Neural progenitor cell (in vitro differentiated cells): ENCODE measurements around the gene SEMA3B. TPM values are rescaled to one million over a fixed set of nuclear protein-coding genes. Genes with fewer than 3 reads are reported as not detected.

Experiments used
- DNase-seq: peaks from one replicate; pipeline ENCODE4 v3.0.0-alpha.2; 2016; ENCODE audit warnings: low spot score
- H2AFZ ChIP-seq: fragments of 200-600 bp; sonication (generic); replicated peaks from 2 replicates; pipeline ENCODE4 v1.6.1; 2016; ENCODE audit warnings: antibody characterized with exemption
- H3F3A ChIP-seq: fragments of 200-600 bp; sonication (generic); 2 replicates; pipeline ENCODE4 v1.6.1; 2016; ENCODE audit warnings: antibody characterized with exemption, low read depth
- H3K27ac ChIP-seq: fragments of 200-600 bp; sonication (generic); 2 replicates; pipeline ENCODE4 v1.5.1; 2016; ENCODE audit warnings: mild to moderate bottlenecking
- H3K27me3 ChIP-seq: fragments of 200-600 bp; sonication (generic); 2 replicates; pipeline ENCODE4 v1.6.1; 2016; ENCODE audit warnings: mild to moderate bottlenecking, moderate library complexity
- H3K36me3 ChIP-seq: fragments of 200-600 bp; sonication (generic); 2 replicates; pipeline ENCODE4 v1.5.1; 2016
- H3K4me1 ChIP-seq: fragments of 200-600 bp; sonication (generic); 2 replicates; pipeline ENCODE4 v1.6.1; 2016; ENCODE audit warnings: mixed run types
- H3K4me2 ChIP-seq: fragments of 200-600 bp; sonication (generic); 2 replicates; pipeline ENCODE4 v1.6.1; 2016
- H3K4me3 ChIP-seq: fragments of 200-600 bp; sonication (generic); 2 replicates; pipeline ENCODE4 v1.5.1; 2016
- H3K79me2 ChIP-seq: fragments of 200-600 bp; sonication (generic); 2 replicates; pipeline ENCODE4 v1.6.1; 2016; ENCODE audit warnings: low read depth
- H3K9ac ChIP-seq: fragments of 200-600 bp; sonication (generic); 2 replicates; pipeline ENCODE4 v1.6.1; 2016
- H3K9me3 ChIP-seq: fragments of 200-600 bp; sonication (generic); 2 replicates; pipeline ENCODE4 v1.5.1; 2016; ENCODE audit warnings: low read depth
- H4K20me1 ChIP-seq: fragments of 200-600 bp; sonication (generic); 2 replicates; pipeline ENCODE4 v1.6.1; 2016; ENCODE audit warnings: low read depth
- H3K27ac Mint-ChIP-seq: 3 replicates; pipeline ENCODE4 v1.8.0; 2021; ENCODE audit warnings: mixed read lengths
- H3K27me3 Mint-ChIP-seq: 2 replicates; pipeline ENCODE4 v1.8.0; 2022; ENCODE audit warnings: low read depth, mild to moderate bottlenecking, inconsistent platforms, moderate library complexity, mixed read lengths; ENCODE audit not compliant: insufficient read depth
- H3K36me3 Mint-ChIP-seq: 3 replicates; pipeline ENCODE4 v1.8.0; 2021; ENCODE audit warnings: mixed read lengths
- H3K4me1 Mint-ChIP-seq: 3 replicates; pipeline ENCODE4 v1.8.0; 2021; ENCODE audit warnings: mixed read lengths
- H3K4me3 Mint-ChIP-seq: 3 replicates; pipeline ENCODE4 v1.8.0; 2021; ENCODE audit warnings: mild to moderate bottlenecking, moderate library complexity, mixed read lengths
- H3K9me3 Mint-ChIP-seq: 3 replicates; pipeline ENCODE4 v1.8.0; 2020; ENCODE audit warnings: mixed read lengths
- EZH2 ChIP-seq: fragments of 200-600 bp; sonication (generic); IDR thresholded peaks from 2 replicates; pipeline ENCODE4 v1.6.1; 2017; ENCODE audit warnings: antibody characterized with exemption, mild to moderate bottlenecking, moderate library complexity
- EZH2phosphoT487 ChIP-seq: fragments of 200-600 bp; sonication (generic); IDR thresholded peaks from 2 replicates; pipeline ENCODE4 v1.6.1; 2017; ENCODE audit warnings: antibody characterized with exemption
- total RNA-seq: library from RNA; depleted of rRNA; stranded (reverse); fragments of >200 nt; gene quantifications from 2 replicates; pipeline ENCODE4 v1.2.3, GENCODE V29; 2015; ENCODE audit warnings: low replicate concordance
- TF ChIP-seq, protein P1 (sequence below): fragments of 200-600 bp; sonication (generic); IDR thresholded peaks from 2 replicates; pipeline ENCODE4 v1.5.1; 2017; ENCODE audit warnings: antibody characterized with exemption, mild to moderate bottlenecking

Gene SEMA3B
- total RNA-seq, 1 donor from 2014 or later: 0.80 TPM

GRCh38 chr3:50322115-50322385, 53.1 kb downstream of the SEMA3B start:
- peaks cover 30% of the 10 kb centered on the region for H3K4me1 ChIP-seq
- no peak overlapping the region for H3K27ac ChIP-seq
- peak overlapping the region; percentile 30 for H2AFZ ChIP-seq
- peaks cover 37% of the 10 kb centered on the region for H4K20me1 ChIP-seq
- DNase-seq: no peak
- H3K4me2 ChIP-seq: peak overlapping the region; percentile 88
- peaks cover 4% of the 10 kb centered on the region for H3K27me3 Mint-ChIP-seq
- no peak for TF ChIP-seq EZH2
- TF ChIP-seq EZH2phosphoT487: no peak
- TF ChIP-seq, protein P1, sequence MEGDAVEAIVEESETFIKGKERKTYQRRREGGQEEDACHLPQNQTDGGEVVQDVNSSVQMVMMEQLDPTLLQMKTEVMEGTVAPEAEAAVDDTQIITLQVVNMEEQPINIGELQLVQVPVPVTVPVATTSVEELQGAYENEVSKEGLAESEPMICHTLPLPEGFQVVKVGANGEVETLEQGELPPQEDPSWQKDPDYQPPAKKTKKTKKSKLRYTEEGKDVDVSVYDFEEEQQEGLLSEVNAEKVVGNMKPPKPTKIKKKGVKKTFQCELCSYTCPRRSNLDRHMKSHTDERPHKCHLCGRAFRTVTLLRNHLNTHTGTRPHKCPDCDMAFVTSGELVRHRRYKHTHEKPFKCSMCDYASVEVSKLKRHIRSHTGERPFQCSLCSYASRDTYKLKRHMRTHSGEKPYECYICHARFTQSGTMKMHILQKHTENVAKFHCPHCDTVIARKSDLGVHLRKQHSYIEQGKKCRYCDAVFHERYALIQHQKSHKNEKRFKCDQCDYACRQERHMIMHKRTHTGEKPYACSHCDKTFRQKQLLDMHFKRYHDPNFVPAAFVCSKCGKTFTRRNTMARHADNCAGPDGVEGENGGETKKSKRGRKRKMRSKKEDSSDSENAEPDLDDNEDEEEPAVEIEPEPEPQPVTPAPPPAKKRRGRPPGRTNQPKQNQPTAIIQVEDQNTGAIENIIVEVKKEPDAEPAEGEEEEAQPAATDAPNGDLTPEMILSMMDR: no peak
- H3F3A ChIP-seq: peaks cover 35% of the 10 kb centered on the region
- H3K9me3 Mint-ChIP-seq: no peaks in the 10 kb centered on the region
- H3K36me3 Mint-ChIP-seq: peaks cover 20% of the 10 kb centered on the region
- no peak overlapping the region for H3K9ac ChIP-seq
- H3K9me3 ChIP-seq: no peaks in the 10 kb centered on the region
- H3K79me2 ChIP-seq: peaks cover 45% of the 10 kb centered on the region
- no peak overlapping the region for H3K27ac Mint-ChIP-seq
- H3K4me3 Mint-ChIP-seq: peak overlapping the region; percentile 88
- H3K27me3 ChIP-seq: no peaks in the 10 kb centered on the region
- H3K4me1 Mint-ChIP-seq: peaks cover 51% of the 10 kb centered on the region
- no peaks in the 10 kb centered on the region for H3K36me3 ChIP-seq
- H3K4me3 ChIP-seq: peak overlapping the region; percentile 84

DNA sequence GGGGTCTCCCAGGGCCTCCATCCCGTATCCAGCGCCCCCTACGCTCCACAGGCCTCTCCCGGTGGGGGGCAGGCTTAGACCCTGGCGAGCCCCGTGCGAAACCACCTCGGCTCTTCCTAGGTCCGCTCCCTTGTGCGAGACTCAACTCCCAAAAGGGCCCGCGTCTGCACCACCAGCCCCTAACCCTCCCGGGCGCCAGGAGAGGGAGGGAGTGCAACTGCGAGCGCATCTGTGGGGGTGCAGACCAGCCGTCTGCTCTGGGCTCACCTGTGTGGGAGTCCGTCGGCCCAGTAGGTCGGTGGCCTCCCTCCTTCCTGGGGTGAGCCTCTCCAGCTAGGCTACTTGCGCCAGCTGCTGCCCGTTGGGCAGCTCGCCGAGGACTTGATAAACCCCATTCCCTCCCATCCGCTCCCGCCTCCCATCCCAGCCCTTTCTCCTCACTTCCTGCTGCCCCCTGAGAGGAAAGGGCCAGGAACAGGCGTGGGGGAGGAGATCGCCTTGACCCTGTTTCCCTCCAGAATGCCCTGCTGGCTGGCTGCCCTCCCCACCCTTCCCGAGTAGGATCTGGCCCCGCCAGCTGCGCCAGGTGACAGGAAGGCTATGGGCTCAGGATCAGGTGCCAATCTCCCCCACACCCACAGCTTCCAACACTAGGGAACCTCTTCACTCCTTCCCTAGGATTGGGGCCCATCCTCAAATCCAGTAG, 53.6 kb downstream of the SEMA3B start, which contains the start of gene HYAL2:
Gene HYAL2, minus strand, starts transcription at position 360 of the 706 bp plus-strand sequence. CDS start 2,256 bp downstream, outside the sequence.
- Histone ChIP-seq H3K4me3 (peak within 1 kb of the TSS; percentile 84), H2AFZ (peak within 1 kb of the TSS; percentile 95), H3K27me3 (no peaks in the 10 kb centered on the region), H3K79me2 (peaks cover 46% of the 10 kb centered on the region), H3K4me2 (peak within 1 kb of the TSS; percentile 88), H3K9me3 (no peaks in the 10 kb centered on the region), H3F3A (peaks cover 35% of the 10 kb centered on the region), H3K36me3 (no peaks in the 10 kb centered on the region), H3K27ac (peak within 1 kb of the TSS; percentile 99), H3K9ac (peak within 1 kb of the TSS; percentile 91), H4K20me1 (peaks cover 40% of the 10 kb centered on the region), H3K4me1 (peaks cover 34% of the 10 kb centered on the region)
- peaks cover 17% of the 10 kb centered on the region for H3K36me3 Mint-ChIP-seq
- peaks cover 51% of the 10 kb centered on the region for H3K4me1 Mint-ChIP-seq
- peak; percentile 61 for DNase-seq
- H3K4me3 Mint-ChIP-seq: peak within 1 kb of the TSS; percentile 88
- peak within 1 kb of the TSS; percentile 100 for H3K27ac Mint-ChIP-seq
- H3K9me3 Mint-ChIP-seq: no peaks in the 10 kb centered on the region
- peaks cover 4% of the 10 kb centered on the region for H3K27me3 Mint-ChIP-seq
- TF ChIP-seq EZH2: no peak
- TF ChIP-seq EZH2phosphoT487: no peak
- TF ChIP-seq, protein P1: no peak

- no peaks in the 10 kb centered on the region for H3K27me3 ChIP-seq
- H3K4me3 ChIP-seq: no peak overlapping the region
- H3K4me2 ChIP-seq: no peak overlapping the region
- TF ChIP-seq, protein P1: no peak
- no peak for TF ChIP-seq EZH2
- Mint-ChIP-seq H3K36me3 (peaks cover 16% of the 10 kb centered on the region), H3K4me3 (peak overlapping the region; percentile 88), H3K27me3 (peaks cover 4% of the 10 kb centered on the region), H3K27ac (peak overlapping the region; percentile 53), H3K9me3 (no peaks in the 10 kb centered on the region), H3K4me1 (peaks cover 54% of the 10 kb centered on the region)
- no peak for DNase-seq
- no peaks in the 10 kb centered on the region for H3K9me3 ChIP-seq
- H3K4me1 ChIP-seq: peaks cover 34% of the 10 kb centered on the region
- peaks cover 35% of the 10 kb centered on the region for H3F3A ChIP-seq
- H3K9ac ChIP-seq: no peak overlapping the region
- peaks cover 44% of the 10 kb centered on the region for H3K79me2 ChIP-seq
- H2AFZ ChIP-seq: no peak overlapping the region
- H3K27ac ChIP-seq: no peak overlapping the region
- peaks cover 36% of the 10 kb centered on the region for H4K20me1 ChIP-seq
- H3K36me3 ChIP-seq: no peaks in the 10 kb centered on the region
These were observed 54.2 kb downstream of the SEMA3B start for GRCh38 chr3:50323092-50323600.
